Liver (tissue), 9 donors: ENCODE results near the gene CLK3. TPM values are rescaled to one million over a fixed set of nuclear protein-coding genes. Genes with fewer than 3 reads are reported as not detected.
A peak's percentile ranks its signal among the peaks of the same experiment; 100 is the strongest.

ENCODE experiments used
- DNase-seq: peaks from one replicate; pipeline ENCODE4 v3.0.0-alpha.2; 2017; ENCODE audit warnings: low spot score
- H3K27ac ChIP-seq, 2 donors: one replicate each; pipeline ENCODE4 v1.7.0; 2013; ENCODE audit warnings: inconsistent platforms in 2 of 2, low read length in 2 of 2, control low read depth in 1 of 2, low read depth in 1 of 2, mild to moderate bottlenecking in 1 of 2
- H3K27me3 ChIP-seq, 4 donors: one replicate each; pipeline versions ENCODE4 v1.6.1 to v1.7.0; 2013; ENCODE audit warnings: low read length in 3 of 4, inconsistent platforms in 1 of 4, mild to moderate bottlenecking in 1 of 4, moderate library complexity in 1 of 4; ENCODE audit not compliant: control insufficient read depth in 4 of 4, insufficient read depth in 4 of 4
- H3K36me3 ChIP-seq, 4 donors: one replicate each; pipeline versions ENCODE4 v1.6.1 to v1.7.0; 2013; ENCODE audit warnings: low read length in 3 of 4, mild to moderate bottlenecking in 3 of 4, low read depth in 1 of 4, moderate library complexity in 1 of 4; ENCODE audit not compliant: control insufficient read depth in 4 of 4, insufficient read depth in 3 of 4
- H3K4me1 ChIP-seq, 4 donors: one replicate each; pipeline versions ENCODE4 v1.6.1 to v1.7.0; 2013; ENCODE audit warnings: low read length in 3 of 4, mild to moderate bottlenecking in 3 of 4, moderate library complexity in 1 of 4; ENCODE audit not compliant: control insufficient read depth in 4 of 4, insufficient read depth in 4 of 4
- H3K4me3 ChIP-seq, 3 donors: one replicate each; pipeline versions ENCODE4 v1.6.1 to v1.7.0; 2013; ENCODE audit warnings: low read length in 3 of 3, control low read depth in 1 of 3, low read depth in 1 of 3, mild to moderate bottlenecking in 1 of 3
- H3K9ac ChIP-seq, 2 donors: one replicate each; pipeline ENCODE4 v1.7.0; 2013; ENCODE audit warnings: low read length in 2 of 2, mild to moderate bottlenecking in 2 of 2, moderate library complexity in 2 of 2, control low read depth in 1 of 2, low read depth in 1 of 2
- H3K9me3 ChIP-seq, 4 donors: one replicate each; pipeline versions ENCODE4 v1.6.1 to v1.7.0; 2013; ENCODE audit warnings: low read length in 3 of 4; ENCODE audit not compliant: control insufficient read depth in 4 of 4
- ATF3 ChIP-seq: IDR thresholded peaks from 2 replicates; pipeline ENCODE4 v1.6.1; 2016; ENCODE audit warnings: antibody characterized with exemption
- CTCF ChIP-seq: fragments of 150-350 bp; IDR thresholded peaks from 2 replicates; pipeline ENCODE4 v1.5.1; 2017; ENCODE audit warnings: improper control_type of control experiment, low read depth, low read length; ENCODE audit not compliant: missing input control
- EGR1 ChIP-seq, 2 donors: IDR thresholded peaks; 2 replicates each; pipeline ENCODE4 v1.6.1; 2016 to 2018; ENCODE audit warnings: antibody characterized with exemption in 2 of 2, low read depth in 2 of 2
- FOXA1 ChIP-seq: IDR thresholded peaks from 2 replicates; pipeline ENCODE4 v1.6.1; 2016; ENCODE audit warnings: antibody characterized with exemption
- FOXA2 ChIP-seq: IDR thresholded peaks from 2 replicates; pipeline ENCODE4 v1.6.1; 2016; ENCODE audit warnings: antibody characterized with exemption
- GABPA ChIP-seq, 2 donors: IDR thresholded peaks in 1 of 2; conservative IDR thresholded peaks in 1 of 2; 2 replicates each; pipeline ENCODE4 v1.6.1; 2016; ENCODE audit warnings: antibody characterized with exemption in 2 of 2, mild to moderate bottlenecking in 1 of 2, moderate library complexity in 1 of 2
- HNF4A ChIP-seq, 2 donors: conservative IDR thresholded peaks; 2 replicates each; pipeline ENCODE4 v1.6.1; 2016; ENCODE audit warnings: antibody characterized with exemption in 2 of 2, mild to moderate bottlenecking in 2 of 2
- JUND ChIP-seq, 2 donors: IDR thresholded peaks; 2 replicates each; pipeline ENCODE4 v1.6.1; 2016; ENCODE audit warnings: antibody characterized with exemption in 2 of 2
- MAX ChIP-seq: IDR thresholded peaks from 2 replicates; pipeline ENCODE4 v1.6.1; 2016; ENCODE audit warnings: antibody characterized with exemption
- NR2F2 ChIP-seq: IDR thresholded peaks from 2 replicates; pipeline ENCODE4 v1.6.1; 2016; ENCODE audit warnings: antibody characterized with exemption
- RAD21 ChIP-seq, 2 donors: IDR thresholded peaks; 2 replicates each; pipeline ENCODE4 v1.6.1; 2016; ENCODE audit warnings: antibody characterized with exemption in 2 of 2, mild to moderate bottlenecking in 2 of 2
- REST ChIP-seq: IDR thresholded peaks from 2 replicates; pipeline ENCODE4 v1.6.1; 2016; ENCODE audit warnings: antibody characterized with exemption, mild to moderate bottlenecking
- RXRA ChIP-seq, 2 donors: IDR thresholded peaks; 2 replicates each; pipeline ENCODE4 v1.6.1; 2017 to 2018; ENCODE audit warnings: antibody characterized with exemption in 2 of 2, mild to moderate bottlenecking in 1 of 2
- SP1 ChIP-seq: IDR thresholded peaks from 2 replicates; pipeline ENCODE4 v1.6.1; 2018; ENCODE audit warnings: antibody characterized with exemption, mild to moderate bottlenecking
- YY1 ChIP-seq: IDR thresholded peaks from 2 replicates; pipeline ENCODE4 v1.6.1; 2016; ENCODE audit warnings: antibody characterized with exemption, mild to moderate bottlenecking
- ZBTB33 ChIP-seq: IDR thresholded peaks from 2 replicates; pipeline ENCODE4 v1.6.1; 2016; ENCODE audit warnings: antibody characterized with exemption
- whole genome bisulfite sequencing: extraction: QIAGEN DNeasy Blood & Tissue Kit; methylation state at CpG from one replicate; pipeline ENCODE4 v1.1.7; 2013; 5-methylcytosine and 5-hydroxymethylcytosine counted together
- polyA plus RNA-seq, 2 donors: library from polyadenylated mRNA; stranded (reverse) in 1 of 2; unstranded in 1 of 2; fragments of 200-250 nt in 1 of 2; fragments of >200 nt in 1 of 2; fragmentation: Nextera tagmentation in 1 of 2; extraction: Ambion mirVana in 1 of 2; gene quantifications; one replicate each; pipeline versions ENCODE4 v1.2.1 to v1.2.3, GENCODE V29; 2013 to 2015
- total RNA-seq, 2 donors: library from RNA; depleted of rRNA; stranded (reverse); fragments of >200 nt; gene quantifications; one replicate each; pipeline ENCODE4 v1.2.3, GENCODE V29; 2014
- donor health status: healthy.
- donor health status: healthy.
- donor health status: healthy.
- donor health status: healthy.
- donor health status: healthy.

The CLK3 gene
- total and polyA plus RNA-seq, 4 donors, result 20.1 to 66.8 (median 28.4) TPM

GRCh38 chr15:74598126-74598842, 17.4 kb upstream of the CLK3 start:
- Histone ChIP-seq H3K4me1 (peaks cover 0 to 20% (median 11%) of the 10 kb centered on the region in 4 donors), H3K36me3 (peaks cover 0 to 4% (median 4%) of the 10 kb centered on the region in 4 donors), H3K27ac (peak overlapping the region; percentile 69 to 77), H3K4me3 (peak overlapping the region; percentile 50 to 65 (median 54)), H3K9me3 (no peaks in the 10 kb centered on the region), H3K27me3 (no peaks in the 10 kb centered on the region), H3K9ac (peak overlapping the region; percentile 16 to 74)
- TF ChIP-seq YY1 (peak; percentile 69), RXRA (IDR thresholded peaks at IDR 0.05) (peak; percentile 93 to 94), FOXA2 (no peak), RAD21 (IDR thresholded peaks at IDR 0.05) (peak in 1 of 2 donors; percentile 38), REST (peak; percentile 92), NR2F2 (peak; percentile 81), GABPA (IDR thresholded peaks at IDR 0.05 in 1 of 2, conservative IDR thresholded peaks at IDR 0.05 in 1 of 2) (peak in 1 of 2 donors; percentile 46), JUND (IDR thresholded peaks at IDR 0.05) (no peak), SP1 (peak; percentile 90)
- WGBS, result under 1% methylated on average over 26 of the region's 26 CpGs
- DNase-seq, result peak; percentile 97

- H3K4me3 ChIP-seq, result peak overlapping the region; percentile 50 to 65 (median 54)
- 85% methylated on average over 15 of the region's 15 CpGs for WGBS
- H3K4me1 ChIP-seq, result peaks cover 0 to 20% (median 11%) of the 10 kb centered on the region in 4 donors
- H3K9me3 ChIP-seq, result no peaks in the 10 kb centered on the region
- H3K9ac ChIP-seq, result peak overlapping the region in 1 of 2 donors; percentile 74
- TF ChIP-seq JUND (IDR thresholded peaks at IDR 0.05), result no peak
- TF ChIP-seq HNF4A (conservative IDR thresholded peaks at IDR 0.05), result no peak
- no peak for TF ChIP-seq RAD21 (IDR thresholded peaks at IDR 0.05)
- TF ChIP-seq SP1, result no peak
- no peak for TF ChIP-seq CTCF
- TF ChIP-seq ZBTB33, result no peak
- no peak for TF ChIP-seq NR2F2
- no peak for TF ChIP-seq ATF3
- no peak for TF ChIP-seq EGR1 (IDR thresholded peaks at IDR 0.05; ENCODE audit: low read depth in 2 of 2)
- TF ChIP-seq GABPA (IDR thresholded peaks at IDR 0.05 in 1 of 2, conservative IDR thresholded peaks at IDR 0.05 in 1 of 2), result no peak
- no peak for TF ChIP-seq MAX
- no peak for TF ChIP-seq REST
- no peak for TF ChIP-seq FOXA1
- no peak for TF ChIP-seq FOXA2
- no peak overlapping the region for H3K27ac ChIP-seq
- no peaks in the 10 kb centered on the region for H3K27me3 ChIP-seq
- no peak for DNase-seq
- peaks cover 0 to 2% (median 1%) of the 10 kb centered on the region in 4 donors for H3K36me3 ChIP-seq
Observed at GRCh38 chr15:74599156-74599555, 16.5 kb upstream of the CLK3 start.
